Kidney epithelial cell (primary cell): ENCODE results near the gene EOLA1. TPM values are rescaled to one million over a fixed set of nuclear protein-coding genes. Genes with fewer than 3 reads are reported as not detected.
"Not testable (repeated sequence)": the region's sequence is repeated elsewhere in the genome, so short reads cannot be mapped to it uniquely, and the experiment has no call there.

ENCODE experiments used
- DNase-seq: peaks from one replicate; pipeline ENCODE4 v3.0.0-alpha.2; 2010; ENCODE audit warnings: low read depth
- H3K27me3 ChIP-seq: 2 replicates; pipeline ENCODE4 v1.6.0; 2011; ENCODE audit warnings: low read length; ENCODE audit not compliant: control insufficient read depth, insufficient read depth
- H3K36me3 ChIP-seq: 2 replicates; pipeline ENCODE4 v1.5.1; 2011; ENCODE audit warnings: low read length; ENCODE audit not compliant: control insufficient read depth, insufficient read depth
- H3K4me3 ChIP-seq: 2 replicates; pipeline ENCODE4 v1.5.1; 2011; ENCODE audit warnings: low read depth, mild to moderate bottlenecking, control low read depth, low read length
- CTCF ChIP-seq: IDR thresholded peaks from 2 replicates; pipeline ENCODE4 v1.5.1; 2011; ENCODE audit warnings: mild to moderate bottlenecking, moderate library complexity, low read length, control low read depth, inconsistent platforms; ENCODE audit not compliant: insufficient read depth, poor library complexity, severe bottlenecking
- total RNA-seq: library from RNA; depleted of rRNA; stranded (reverse); fragments of >200 nt; gene quantifications from 2 replicates; pipeline ENCODE4 v1.2.3, GENCODE V29; 2015

Gene EOLA1
- total RNA-seq, 1 donor from 2014 or later = 11.2 TPM

GRCh38 chrX:149541521-149542047, 772 bp downstream of the EOLA1 start:
- H3K36me3 ChIP-seq = no peaks in the 10 kb centered on the region
- H3K4me3 ChIP-seq = peak overlapping the region; percentile 54
- no peak for TF ChIP-seq CTCF
- H3K27me3 ChIP-seq = no peaks in the 10 kb centered on the region
- no peak for DNase-seq

GRCh38 chrX:149545545-149546543, 5.0 kb downstream of the EOLA1 start:
- not testable (repeated sequence) for H3K4me3 ChIP-seq, DNase-seq, H3K36me3 ChIP-seq, H3K27me3 ChIP-seq

GRCh38 chrX:149546962-149547361, 6.2 kb downstream of the EOLA1 start:
- not testable (repeated sequence) for H3K27me3 ChIP-seq

GRCh38 chrX:149547782-149548181, 7.0 kb downstream of the EOLA1 start:
- not testable (repeated sequence) for H3K27me3 ChIP-seq, H3K36me3 ChIP-seq, H3K4me3 ChIP-seq, DNase-seq

More at GRCh38 chrX:149546962-149547361, 6.2 kb downstream of the EOLA1 start:
- H3K36me3 ChIP-seq, DNase-seq, H3K4me3 ChIP-seq: not testable (repeated sequence)

- not testable (repeated sequence) for H3K36me3 ChIP-seq, H3K4me3 ChIP-seq, DNase-seq, H3K27me3 ChIP-seq
These were observed 8.9 kb downstream of the EOLA1 start, which contains the start of gene HSFX3 for GRCh38 chrX:149549701-149550100. Gene HSFX3 (minus strand): TSS chrX:149549924. CDS start chrX:149549852, 72 bp downstream.

GRCh38 chrX:149550454-149550853, 9.6 kb downstream of the EOLA1 start:
- H3K27me3 ChIP-seq, H3K4me3 ChIP-seq, H3K36me3 ChIP-seq, DNase-seq: not testable (repeated sequence)

GRCh38 chrX:149551245-149551938, 10.6 kb downstream of the EOLA1 start:
- not testable (repeated sequence) for DNase-seq, H3K4me3 ChIP-seq, H3K27me3 ChIP-seq, H3K36me3 ChIP-seq

GRCh38 chrX:149551939-149552248, 11.1 kb downstream of the EOLA1 start:
- H3K4me3 ChIP-seq, DNase-seq, H3K27me3 ChIP-seq, H3K36me3 ChIP-seq: not testable (repeated sequence)

- not testable (repeated sequence) for H3K36me3 ChIP-seq, DNase-seq, H3K4me3 ChIP-seq, H3K27me3 ChIP-seq
These were observed 14.4 kb downstream of the EOLA1 start for GRCh38 chrX:149555251-149555650.

GRCh38 chrX:149563359-149563758, 22.5 kb downstream of the EOLA1 start:
- no peaks in the 10 kb centered on the region for H3K27me3 ChIP-seq
- DNase-seq = no peak
- H3K4me3 ChIP-seq = no peak overlapping the region
- H3K36me3 ChIP-seq = no peaks in the 10 kb centered on the region
- TF ChIP-seq CTCF = no peak
